ENCODE results near the gene NOP53.

NOP53 gene

DNA sequence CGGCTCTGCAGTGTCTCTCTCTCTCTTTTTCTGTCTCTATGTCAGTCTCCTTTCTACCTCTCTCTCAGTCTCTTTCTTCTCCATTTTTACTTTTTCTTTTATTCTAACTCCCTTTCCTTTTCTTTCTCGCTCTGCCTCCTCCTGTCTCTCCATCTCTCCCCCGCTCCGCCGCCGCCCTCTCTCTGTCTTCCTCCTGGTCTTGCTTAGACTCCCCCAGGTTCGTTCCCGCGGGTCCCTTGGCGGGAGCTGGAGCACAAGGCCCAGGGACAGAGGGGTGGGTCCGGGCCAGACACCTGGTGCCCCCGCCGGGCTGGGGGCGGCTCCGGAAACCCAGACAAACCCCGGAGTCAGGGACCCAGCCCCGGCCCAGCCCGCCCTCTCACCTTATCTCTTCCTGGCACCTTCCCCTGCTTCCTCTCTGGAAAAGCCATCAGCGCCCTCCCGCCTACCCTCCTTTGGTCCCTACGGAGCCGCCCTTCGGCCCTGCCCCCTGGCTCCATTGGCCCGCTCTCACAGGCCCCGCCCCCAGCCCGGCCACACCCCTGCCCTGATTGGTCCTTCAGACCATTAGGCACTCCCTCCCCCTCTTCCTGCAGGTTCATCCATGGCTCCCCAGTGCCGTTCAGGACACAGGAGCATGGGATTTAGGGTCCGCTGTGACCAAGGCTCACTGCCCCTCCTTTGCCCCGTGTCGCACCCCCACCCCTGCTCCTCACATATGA is 15.4 kb upstream of the NOP53 start:
- no peak overlapping the region for H3K4me3 ChIP-seq (ENCODE audit: control insufficient read depth, low read depth, low read length)
- peak; percentile 24 for DNase-seq (ENCODE audit: low read depth)
- TF ChIP-seq CTCF (conservative IDR thresholded peaks at IDR 0.05; ENCODE audit: control insufficient read depth, insufficient read depth, low read depth, low read length) = no peak

- no peak overlapping the region for H3K4me3 ChIP-seq (ENCODE audit: control insufficient read depth, low read depth, low read length)
- TF ChIP-seq CTCF (conservative IDR thresholded peaks at IDR 0.05; ENCODE audit: control insufficient read depth, insufficient read depth, low read depth, low read length) = no peak
- no peak for DNase-seq (ENCODE audit: low read depth)
Measured at GRCh38 chr19:47730521-47730889, 14.8 kb upstream of the NOP53 start.

DNA sequence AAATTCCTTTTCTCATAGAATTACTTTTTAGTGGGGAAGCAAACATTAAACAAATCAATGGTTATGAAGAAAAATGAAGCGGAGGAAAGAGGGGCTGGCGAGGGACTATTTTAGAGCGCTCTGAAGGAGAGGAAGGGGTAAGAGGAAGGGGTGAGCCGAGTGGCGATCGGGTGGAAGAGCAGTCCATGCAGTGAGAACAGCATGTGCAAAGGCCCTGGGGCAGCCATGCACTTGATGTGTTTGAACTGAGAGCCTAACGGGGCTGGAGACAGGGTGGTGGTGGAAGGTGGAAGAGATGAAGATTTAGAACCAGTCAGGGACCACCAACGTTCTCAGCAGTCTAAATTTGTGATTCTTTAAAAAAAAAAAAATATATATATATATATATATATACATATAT is 14.4 kb upstream of the NOP53 start:
- no peak for DNase-seq (ENCODE audit: low read depth)
- TF ChIP-seq CTCF (conservative IDR thresholded peaks at IDR 0.05; ENCODE audit: control insufficient read depth, insufficient read depth, low read depth, low read length) = no peak
- H3K4me3 ChIP-seq (ENCODE audit: control insufficient read depth, low read depth, low read length) = no peak overlapping the region

- no peak for TF ChIP-seq CTCF (conservative IDR thresholded peaks at IDR 0.05; ENCODE audit: control insufficient read depth, insufficient read depth, low read depth, low read length)
- H3K4me3 ChIP-seq (ENCODE audit: control insufficient read depth, low read depth, low read length) = no peak overlapping the region
Measured at GRCh38 chr19:47735131-47735530, 10.2 kb upstream of the NOP53 start.

DNA sequence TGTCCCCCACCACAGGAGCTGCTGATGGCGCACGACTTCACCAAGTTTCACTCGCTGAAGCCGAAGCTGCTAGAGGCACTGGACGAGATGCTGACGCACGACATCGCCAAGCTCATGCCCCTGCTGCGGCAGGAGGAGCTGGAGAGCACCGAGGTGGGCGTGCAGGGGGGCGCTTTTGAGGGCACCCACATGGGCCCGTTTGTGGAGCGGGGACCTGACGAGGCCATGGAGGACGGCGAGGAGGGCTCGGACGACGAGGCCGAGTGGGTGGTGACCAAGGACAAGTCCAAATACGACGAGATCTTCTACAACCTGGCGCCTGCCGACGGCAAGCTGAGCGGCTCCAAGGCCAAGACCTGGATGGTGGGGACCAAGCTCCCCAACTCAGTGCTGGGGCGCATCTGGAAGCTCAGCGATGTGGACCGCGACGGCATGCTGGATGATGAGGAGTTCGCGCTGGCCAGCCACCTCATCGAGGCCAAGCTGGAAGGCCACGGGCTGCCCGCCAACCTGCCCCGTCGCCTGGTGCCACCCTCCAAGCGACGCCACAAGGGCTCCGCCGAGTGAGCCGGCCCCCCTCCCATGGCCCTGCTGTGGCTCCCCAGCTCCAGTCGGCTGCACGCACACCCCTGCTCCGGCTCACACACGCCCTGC is 4.4 kb upstream of the NOP53 start:
- TF ChIP-seq CTCF (conservative IDR thresholded peaks at IDR 0.05; ENCODE audit: control insufficient read depth, insufficient read depth, low read depth, low read length) = no peak
- no peak overlapping the region for H3K4me3 ChIP-seq (ENCODE audit: control insufficient read depth, low read depth, low read length)
- no peak for DNase-seq (ENCODE audit: low read depth)

More at GRCh38 chr19:47735131-47735530, 10.2 kb upstream of the NOP53 start:
- DNase-seq (ENCODE audit: low read depth) = no peak

GRCh38 chr19:47741544-47742140 is 3.7 kb upstream of the NOP53 start:
- DNase-seq (ENCODE audit: low read depth) = peak; percentile 18
- TF ChIP-seq CTCF (conservative IDR thresholded peaks at IDR 0.05; ENCODE audit: control insufficient read depth, insufficient read depth, low read depth, low read length) = no peak
- H3K4me3 ChIP-seq (ENCODE audit: control insufficient read depth, low read depth, low read length) = no peak overlapping the region
